A549 (cell line): ENCODE measurements around the gene IGF2R. TPM values are rescaled to one million over a fixed set of nuclear protein-coding genes. Genes with fewer than 3 reads are reported as not detected.

Experiments
- ATAC-seq, 2 experiments: fragments of 200-7000 bp in 1 of 2; fragments of >200 bp in 1 of 2; cut with Nextera tagmentation in 1 of 2; cut with Tn5 transposase in 1 of 2; 3 replicates each; pipeline versions ENCODE4 v1.8.0 to v1.9.1; 2018 to 2020; ENCODE audit warnings: mild to moderate bottlenecking in 1 of 2, moderate library complexity in 1 of 2
- CTCF ChIA-PET: fragments of 300-600 bp; sonication (Branson Sonifier 250); formaldehyde crosslinking; extraction: SDS; loops from one replicate; lab custom pipeline; 2021; ENCODE audit warnings: antibody characterized with exemption, inconsistent platforms; lab: Yijun Ruan, JAX
- POLR2A ChIA-PET: fragments of 350-600 bp; formaldehyde crosslinking; extraction: SDS; loops from one replicate; lab custom pipeline; 2021; ENCODE audit warnings: antibody characterized with exemption, inconsistent platforms; lab: Yijun Ruan, JAX
- DNase-seq, 2 experiments: peaks; one replicate each; pipeline versions ENCODE4 v3.0.0 to v3.0.0-alpha.2; 2011 to 2016; ENCODE audit warnings: low read depth in 1 of 2, low spot score in 1 of 2
- FAIRE-seq: peaks from 2 replicates; lab custom pipeline; 2011; peaks lifted over from hg19 to GRCh38; lab: Jason Lieb, UNC
- H3K27ac ChIP-seq, 2 experiments: fragments of >200 bp; sonication (Bioruptor Twin); formaldehyde crosslinking; 3 replicates each; pipeline ENCODE4 v1.5.1; 2016 to 2017
- H3K4me1 ChIP-seq: fragments of >200 bp; sonication (Bioruptor Twin); formaldehyde crosslinking; 3 replicates; pipeline ENCODE4 v1.6.1; 2016
- H3K4me2 ChIP-seq: fragments of >200 bp; sonication (Bioruptor Twin); formaldehyde crosslinking; 3 replicates; pipeline ENCODE4 v1.6.1; 2016
- H3K4me3 ChIP-seq: fragments of >200 bp; sonication (Bioruptor Twin); formaldehyde crosslinking; 3 replicates; pipeline ENCODE4 v1.5.1; 2016
- H3K9me3 ChIP-seq: fragments of >200 bp; sonication (Bioruptor Twin); formaldehyde crosslinking; 3 replicates; pipeline ENCODE4 v1.6.1; 2016
- BCL3 ChIP-seq: fragments of >200 bp; sonication (Bioruptor Twin); formaldehyde crosslinking; IDR thresholded peaks from 3 replicates; pipeline ENCODE4 v1.6.1; 2016
- CTCF ChIP-seq: fragments of >200 bp; sonication (Bioruptor Twin); formaldehyde crosslinking; IDR thresholded peaks from 3 replicates; pipeline ENCODE4 v1.5.1; 2016
- E2F6 ChIP-seq: IDR thresholded peaks from 2 replicates; pipeline ENCODE4 v1.6.1; 2012; ENCODE audit warnings: low read depth, borderline replicate concordance
- EHF ChIP-seq: fragments of 250-450 bp; sonication (Bioruptor Pico); IDR thresholded peaks from 2 replicates; pipeline ENCODE4 v1.5.0; 2020; ENCODE audit warnings: mild to moderate bottlenecking
- EHMT2 ChIP-seq: fragments of 200-600 bp; sonication (generic); IDR thresholded peaks from 2 replicates; pipeline ENCODE4 v1.6.1; 2016; ENCODE audit warnings: antibody characterized with exemption, low read depth, mild to moderate bottlenecking, moderate library complexity
- ELK1 ChIP-seq: fragments of 150-350 bp; IDR thresholded peaks from 2 replicates; pipeline ENCODE4 v1.6.1; 2014; ENCODE audit warnings: low read depth, mild to moderate bottlenecking, low read length
- ESRRA ChIP-seq: fragments of 150-350 bp; IDR thresholded peaks from 2 replicates; pipeline ENCODE4 v1.6.1; 2014; ENCODE audit warnings: mild to moderate bottlenecking, low read length, borderline replicate concordance
- FOSB ChIP-seq: fragments of 250-450 bp; sonication (Bioruptor Pico); IDR thresholded peaks from 2 replicates; pipeline ENCODE4 v1.5.0; 2020; ENCODE audit warnings: mild to moderate bottlenecking, moderate library complexity
- FOSL2 ChIP-seq, 2 experiments: fragments of 450-650 bp in 1 of 2; fragments of >200 bp in 1 of 2; sonication (Bioruptor Twin) in 1 of 2; formaldehyde crosslinking; IDR thresholded peaks; 2 replicates each; pipeline versions ENCODE4 v1.5.0 to v1.6.1; 2016 to 2020; ENCODE audit warnings: mild to moderate bottlenecking in 1 of 2, moderate library complexity in 1 of 2
- GATA3 ChIP-seq: IDR thresholded peaks from 2 replicates; pipeline ENCODE4 v1.6.1; 2012; ENCODE audit warnings: borderline replicate concordance
- JUN ChIP-seq, 2 experiments: fragments of >200 bp; sonication (Bioruptor Twin); formaldehyde crosslinking; IDR thresholded peaks; 2 replicates in 1 of 2; 3 replicates in 1 of 2; pipeline ENCODE4 v1.6.1; 2016 to 2017
- KDM5A ChIP-seq: fragments of 200-600 bp; sonication (generic); IDR thresholded peaks from 2 replicates; pipeline ENCODE4 v1.6.1; 2016; ENCODE audit warnings: antibody characterized with exemption, mild to moderate bottlenecking
- MAX ChIP-seq: IDR thresholded peaks from 2 replicates; pipeline ENCODE4 v1.6.1; 2012
- PBX3 ChIP-seq: IDR thresholded peaks from 2 replicates; pipeline ENCODE4 v1.6.1; 2012
- RAD21 ChIP-seq, 2 experiments: fragments of >200 bp in 1 of 2; sonication (Bioruptor Twin) in 1 of 2; formaldehyde crosslinking in 1 of 2; IDR thresholded peaks in 1 of 2; conservative IDR thresholded peaks in 1 of 2; 2 replicates in 1 of 2; 3 replicates in 1 of 2; pipeline ENCODE4 v1.6.1; 2012 to 2018; ENCODE audit warnings: inconsistent platforms in 1 of 2
- RCOR1 ChIP-seq: fragments of 150-350 bp; IDR thresholded peaks from 2 replicates; pipeline ENCODE4 v1.6.1; 2014; ENCODE audit warnings: antibody characterized with exemption, low read length, low read depth
- ZC3H11A ChIP-seq: fragments of 450-650 bp; IDR thresholded peaks from 2 replicates; pipeline ENCODE4 v1.6.1; 2014; ENCODE audit warnings: antibody characterized with exemption, mild to moderate bottlenecking
- ZSCAN20 ChIP-seq: fragments of 250-450 bp; sonication (Bioruptor Pico); IDR thresholded peaks from 2 replicates; pipeline ENCODE4 v1.8.0; 2022; ENCODE audit warnings: mild to moderate bottlenecking, moderate library complexity
- WGBS: methylation state at CpG from one replicate; pipeline ENCODE4 v1.1.6; 2017; ENCODE audit errors: missing lambda C conversion rate; 5-methylcytosine and 5-hydroxymethylcytosine counted together
- polyA plus RNA-seq, 4 experiments: library from polyadenylated mRNA; depleted of rRNA in 3 of 4; stranded (reverse); fragments of >200 nt; fragmentation: RNase III in 1 of 4; extraction: RNeasy Plus Mini Kit Qiagen cat#74134 plus additional on column Dnase treatment in 1 of 4; gene quantifications; 2 replicates in 3 of 4; 3 replicates in 1 of 4; pipeline ENCODE4 v1.2.3, GENCODE V29; 2011 to 2017

The IGF2R gene
- polyA plus RNA-seq, 2 of the 4 experiments (the other 2 are of a cell fraction) = 17.6 to 24.9 TPM

GRCh38 chr6:160127270-160128124 lies 158.6 kb downstream of the IGF2R start:
- no peak overlapping the region for H3K4me3 ChIP-seq
- POLR2A ChIA-PET = no interaction called here
- no peak for ATAC-seq
- CTCF ChIA-PET = interaction anchor here (0.5 to 3.1 kb wide), 4 partner anchors 11 to 406 kb away, joined by 3 to 17 read pairs (median 3); no protein-coding TSS in a partner anchor
- FAIRE-seq = no peak
- no peak for TF ChIP-seq FOSB
- TF ChIP-seq, all 56 proteins: peak for 0
- peaks cover 10% of the 10 kb centered on the region; the same call in 2 of the 3 replicates for H3K4me1 ChIP-seq
- H3K27ac ChIP-seq = no peak overlapping the region
- 90% methylated on average over 16 of the region's 16 CpGs for WGBS
- no peak overlapping the region for H3K4me2 ChIP-seq
- no peaks in the 10 kb centered on the region for H3K9me3 ChIP-seq
- no peak for DNase-seq

- H3K4me1 ChIP-seq = peaks cover 10% of the 10 kb centered on the region; the same call in 2 of the 3 replicates
- TF ChIP-seq ESRRA (no peak), CTCF (no peak), RCOR1 (no peak)
- TF ChIP-seq, all 56 proteins: peak for 0
- H3K4me2 ChIP-seq = no peak overlapping the region
- no peak for ATAC-seq
- no peaks in the 10 kb centered on the region for H3K9me3 ChIP-seq
- FAIRE-seq = no peak
- H3K4me3 ChIP-seq = no peak overlapping the region
- ChIA-PET POLR2A (no interaction called here), CTCF (interaction anchor here (0.5 to 3.1 kb wide), 3 partner anchors 10 to 405 kb away, joined by 3 to 17 read pairs (median 3); no protein-coding TSS in a partner anchor)
- no peak for DNase-seq
- 81% methylated on average over 3 of the region's 3 CpGs for WGBS
- no peak overlapping the region for H3K27ac ChIP-seq
Observed at GRCh38 chr6:160128125-160128683, 159.3 kb downstream of the IGF2R start.

- POLR2A ChIA-PET = no interaction called here
- DNase-seq (no peak), FAIRE-seq (no peak)
- TF ChIP-seq RAD21 (conservative IDR thresholded peaks at IDR 0.05 in 1 of 2, IDR thresholded peaks at IDR 0.05 in 1 of 2) = no peak
- no peak for TF ChIP-seq GATA3
- no peak for TF ChIP-seq FOSL2 (IDR thresholded peaks at IDR 0.05)
- TF ChIP-seq FOSL2 (CRISPR knock-in tag; IDR thresholded peaks at IDR 0.05) = no peak
- no peak for TF ChIP-seq ZSCAN20 (CRISPR knock-in tag)
- TF ChIP-seq JUN (IDR thresholded peaks at IDR 0.05) = no peak
- TF ChIP-seq ZC3H11A = no peak
- TF ChIP-seq EHF (CRISPR knock-in tag) = no peak
- TF ChIP-seq, all 56 proteins: peak for 0
- H3K9me3 ChIP-seq = no peaks in the 10 kb centered on the region
- peaks cover 10% of the 10 kb centered on the region; the same call in 2 of the 3 replicates for H3K4me1 ChIP-seq
- H3K27ac ChIP-seq = no peak overlapping the region
- ATAC-seq = no peak; a peak in 1 of 6 replicates
- no peak overlapping the region for H3K4me2 ChIP-seq
- CTCF ChIA-PET = interaction anchor here (3.1 kb wide), 1 partner anchor 9 kb away, joined by 17 read pairs; no protein-coding TSS in a partner anchor
- no peak overlapping the region for H3K4me3 ChIP-seq
- WGBS = 81% methylated on average over 6 of the region's 6 CpGs
Observed at GRCh38 chr6:160128879-160129516, 160.1 kb downstream of the IGF2R start.

GRCh38 chr6:160129881-160130615 lies 161.2 kb downstream of the IGF2R start:
- ChIA-PET POLR2A (no interaction called here), CTCF (interaction anchor here (0.7 to 3.1 kb wide), 3 partner anchors 8 to 1468 kb away, joined by 3 to 17 read pairs (median 3); no protein-coding TSS in a partner anchor)
- ATAC-seq (peak in 1 of 2 experiments; percentile 56; a peak in 2 of 6 replicates), FAIRE-seq (no peak), DNase-seq (no peak)
- peak overlapping the region; percentile 33 for H3K4me2 ChIP-seq
- no peak overlapping the region for H3K4me3 ChIP-seq
- no peaks in the 10 kb centered on the region for H3K9me3 ChIP-seq
- WGBS = 69% methylated on average over 10 of the region's 10 CpGs
- H3K27ac ChIP-seq = 0 out of 6 replicates have a peak overlapping the region, but pooled peaks of 1 of the 2 experiments have one; percentile 31
- peaks cover 10% of the 10 kb centered on the region; the same call in 2 of the 3 replicates for H3K4me1 ChIP-seq
- TF ChIP-seq ELK1 (no peak), PBX3 (no peak), EHMT2 (no peak), E2F6 (no peak), BCL3 (no peak), MAX (no peak), KDM5A (no peak)
